BE2C (cell line): ENCODE data around the gene RNU6-9.
"Not testable (repeated sequence)": the region's sequence is repeated elsewhere in the genome, so short reads cannot be mapped to it uniquely, and the experiment has no call there.

Source experiments
- DNase-seq: peaks from one replicate; pipeline ENCODE4 v3.0.0-alpha.2; 2020
- H3K27me3 ChIP-seq: fragments of 250-450 bp; sonication (Bioruptor Pico); 2 replicates; pipeline ENCODE4 v1.5.1; 2020; ENCODE audit warnings: mild to moderate bottlenecking
- H3K36me3 ChIP-seq: fragments of 250-450 bp; sonication (Bioruptor Pico); 2 replicates; pipeline ENCODE4 v1.5.1; 2020; ENCODE audit warnings: mild to moderate bottlenecking
- H3K4me1 ChIP-seq: fragments of 250-450 bp; sonication (Bioruptor Pico); 2 replicates; pipeline ENCODE4 v1.5.1; 2020
- H3K4me3 ChIP-seq: 2 replicates; pipeline ENCODE4 v1.5.1; 2011; ENCODE audit warnings: low read depth, low read length
- H3K9me3 ChIP-seq: fragments of 250-450 bp; sonication (Bioruptor Pico); 2 replicates; pipeline ENCODE4 v1.5.1; 2020
- TF ChIP-seq, protein P1 (sequence below): IDR thresholded peaks from 2 replicates; pipeline ENCODE4 v1.5.1; 2012; ENCODE audit warnings: mild to moderate bottlenecking, low read depth, low read length

RNU6-9 gene

GRCh38 chr19:850221-850978 lies 42.9 kb upstream of the RNU6-9 start:
- Histone ChIP-seq H3K27me3 (peaks cover 58% of the 10 kb centered on the region), H3K36me3 (no peaks in the 10 kb centered on the region), H3K4me1 (no peaks in the 10 kb centered on the region), H3K9me3 (no peaks in the 10 kb centered on the region), H3K4me3 (no peak overlapping the region)
- TF ChIP-seq, protein P1, sequence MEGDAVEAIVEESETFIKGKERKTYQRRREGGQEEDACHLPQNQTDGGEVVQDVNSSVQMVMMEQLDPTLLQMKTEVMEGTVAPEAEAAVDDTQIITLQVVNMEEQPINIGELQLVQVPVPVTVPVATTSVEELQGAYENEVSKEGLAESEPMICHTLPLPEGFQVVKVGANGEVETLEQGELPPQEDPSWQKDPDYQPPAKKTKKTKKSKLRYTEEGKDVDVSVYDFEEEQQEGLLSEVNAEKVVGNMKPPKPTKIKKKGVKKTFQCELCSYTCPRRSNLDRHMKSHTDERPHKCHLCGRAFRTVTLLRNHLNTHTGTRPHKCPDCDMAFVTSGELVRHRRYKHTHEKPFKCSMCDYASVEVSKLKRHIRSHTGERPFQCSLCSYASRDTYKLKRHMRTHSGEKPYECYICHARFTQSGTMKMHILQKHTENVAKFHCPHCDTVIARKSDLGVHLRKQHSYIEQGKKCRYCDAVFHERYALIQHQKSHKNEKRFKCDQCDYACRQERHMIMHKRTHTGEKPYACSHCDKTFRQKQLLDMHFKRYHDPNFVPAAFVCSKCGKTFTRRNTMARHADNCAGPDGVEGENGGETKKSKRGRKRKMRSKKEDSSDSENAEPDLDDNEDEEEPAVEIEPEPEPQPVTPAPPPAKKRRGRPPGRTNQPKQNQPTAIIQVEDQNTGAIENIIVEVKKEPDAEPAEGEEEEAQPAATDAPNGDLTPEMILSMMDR, result no peak
- DNase-seq, result peak; percentile 85

DNA sequence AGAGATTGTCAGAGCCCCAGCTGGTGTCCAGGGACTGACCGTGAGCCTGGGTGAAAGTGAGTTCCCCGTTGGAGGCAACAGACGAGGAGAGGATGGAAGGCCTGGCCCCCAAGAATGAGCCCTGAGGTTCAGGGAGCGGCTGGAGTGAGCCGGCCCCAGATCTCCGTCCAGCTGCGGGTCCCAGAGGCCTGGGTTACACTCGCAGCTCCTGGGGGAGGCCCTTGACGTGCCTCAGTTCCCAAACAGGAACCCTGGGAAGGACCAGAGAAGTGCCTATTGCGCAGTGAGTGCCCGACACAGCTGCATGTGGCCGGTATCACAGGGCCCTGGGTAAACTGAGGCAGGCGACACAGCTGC lies 42.3 kb upstream of the RNU6-9 start:
- H3K4me1 ChIP-seq, result no peaks in the 10 kb centered on the region
- H3K4me3 ChIP-seq, result no peak overlapping the region
- TF ChIP-seq, protein P1, result no peak
- no peaks in the 10 kb centered on the region for H3K9me3 ChIP-seq
- H3K27me3 ChIP-seq, result peaks cover 58% of the 10 kb centered on the region
- DNase-seq, result no peak
- no peaks in the 10 kb centered on the region for H3K36me3 ChIP-seq

DNA sequence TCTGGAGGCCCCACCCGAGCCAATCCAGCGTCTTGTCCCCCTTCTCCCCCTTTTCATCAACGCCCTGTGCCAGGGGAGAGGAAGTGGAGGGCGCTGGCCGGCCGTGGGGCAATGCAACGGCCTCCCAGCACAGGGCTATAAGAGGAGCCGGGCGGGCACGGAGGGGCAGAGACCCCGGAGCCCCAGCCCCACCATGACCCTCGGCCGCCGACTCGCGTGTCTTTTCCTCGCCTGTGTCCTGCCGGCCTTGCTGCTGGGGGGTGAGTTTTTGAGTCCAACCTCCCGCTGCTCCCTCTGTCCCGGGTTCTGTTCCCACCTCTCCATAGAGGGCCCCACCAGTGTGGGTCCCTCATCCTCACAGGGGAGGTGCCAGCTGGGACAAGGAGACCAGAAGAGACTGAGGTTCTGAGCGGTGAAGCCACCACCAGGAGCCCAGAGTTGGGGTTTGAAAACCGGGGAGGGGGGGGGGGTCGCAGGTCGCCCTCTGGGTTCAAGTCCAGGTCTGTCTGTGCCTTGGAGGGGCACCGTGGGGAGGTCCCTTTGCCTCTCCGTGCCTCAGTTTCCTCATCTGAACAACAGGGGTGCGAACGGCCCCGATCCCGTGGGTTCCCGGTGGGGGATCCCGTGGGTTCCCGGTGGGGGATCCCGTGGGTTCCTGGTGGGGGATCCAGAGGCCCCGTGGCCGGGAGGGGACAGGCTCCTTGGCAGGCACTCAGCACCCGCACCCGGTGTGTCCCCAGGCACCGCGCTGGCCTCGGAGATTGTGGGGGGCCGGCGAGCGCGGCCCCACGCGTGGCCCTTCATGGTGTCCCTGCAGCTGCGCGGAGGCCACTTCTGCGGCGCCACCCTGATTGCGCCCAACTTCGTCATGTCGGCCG lies 40.9 kb upstream of the RNU6-9 start, which contains the start of gene ELANE:
ELANE (plus strand) TSS at position 168 of the 878 bp plus-strand sequence; CDS start at position 194, 26 bp downstream.
- DNase-seq, result no peak
- Histone ChIP-seq H3K36me3 (no peaks in the 10 kb centered on the region), H3K27me3 (peaks cover 45% of the 10 kb centered on the region), H3K4me3 (no peak within 1 kb of the TSS), H3K9me3 (no peaks in the 10 kb centered on the region), H3K4me1 (no peaks in the 10 kb centered on the region)
- TF ChIP-seq, protein P1, result no peak

GRCh38 chr19:853014-853585 lies 40.2 kb upstream of the RNU6-9 start:
- peaks cover 38% of the 10 kb centered on the region for H3K27me3 ChIP-seq
- TF ChIP-seq, protein P1, result no peak
- no peak overlapping the region for H3K4me3 ChIP-seq
- no peaks in the 10 kb centered on the region for H3K36me3 ChIP-seq
- no peaks in the 10 kb centered on the region for H3K9me3 ChIP-seq
- no peaks in the 10 kb centered on the region for H3K4me1 ChIP-seq
- DNase-seq, result no peak

DNA sequence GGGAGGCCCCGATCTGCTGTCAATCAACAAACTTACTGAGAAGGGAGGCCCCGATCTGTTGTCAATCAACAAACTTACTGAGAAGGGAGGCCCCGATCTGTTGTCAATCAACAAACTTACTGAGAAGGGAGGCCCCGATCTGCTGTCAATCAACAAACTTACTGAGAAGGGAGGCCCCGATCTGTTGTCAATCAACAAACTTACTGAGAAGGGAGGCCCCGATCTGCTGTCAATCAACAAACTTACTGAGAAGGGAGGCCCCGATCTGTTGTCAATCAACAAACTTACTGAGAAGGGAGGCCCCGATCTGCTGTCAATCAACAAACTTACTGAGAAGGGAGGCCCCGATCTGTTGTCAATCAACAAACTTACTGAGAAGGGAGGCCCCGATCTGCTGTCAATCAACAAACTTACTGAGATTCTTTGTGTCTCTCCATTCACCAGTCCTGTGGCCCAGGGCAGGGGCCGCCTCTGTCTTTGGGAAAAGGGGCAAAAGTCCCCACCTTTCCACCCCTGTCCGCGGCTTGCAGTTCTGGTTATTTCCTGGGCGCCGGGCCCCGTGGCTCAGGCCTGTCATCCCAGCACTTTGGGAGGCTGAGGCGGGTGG lies 39.6 kb upstream of the RNU6-9 start:
- DNase-seq, H3K9me3 ChIP-seq, H3K4me3 ChIP-seq, H3K4me1 ChIP-seq, H3K36me3 ChIP-seq: not testable (repeated sequence)
- H3K27me3 ChIP-seq, result peaks cover 39% of the 10 kb centered on the region

DNA sequence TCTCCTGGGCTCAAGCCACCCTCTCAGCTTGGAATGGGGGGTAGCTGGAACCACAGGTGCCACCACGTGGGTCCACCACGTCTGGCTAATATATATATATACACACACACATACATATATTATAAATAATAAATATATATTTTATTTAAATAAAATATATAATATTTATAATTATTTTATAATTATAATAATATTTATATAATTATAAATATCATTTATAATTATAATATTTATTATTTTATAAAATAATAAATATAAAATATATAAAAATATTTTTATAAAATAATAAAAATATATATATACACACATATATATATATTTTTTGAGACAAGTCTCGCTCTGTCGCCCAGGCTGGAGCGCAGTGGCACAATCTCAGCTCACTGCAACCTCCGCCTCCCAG lies 38.7 kb upstream of the RNU6-9 start:
- Histone ChIP-seq H3K4me1 (no peaks in the 10 kb centered on the region), H3K9me3 (no peaks in the 10 kb centered on the region), H3K4me3 (no peak overlapping the region), H3K36me3 (no peaks in the 10 kb centered on the region), H3K27me3 (peaks cover 44% of the 10 kb centered on the region)
- no peak for DNase-seq
- TF ChIP-seq, protein P1, result no peak
